Stomach smooth muscle (tissue), 2 donors: ENCODE measurements around the gene NEU1.
"Not testable (repeated sequence)": the region's sequence is repeated elsewhere in the genome, so short reads cannot be mapped to it uniquely, and the experiment has no call there.

ENCODE experiments used
- H3K27ac ChIP-seq: one replicate; pipeline ENCODE4 v1.7.0; 2013; ENCODE audit warnings: mild to moderate bottlenecking, low read length, inconsistent platforms
- H3K27me3 ChIP-seq, 2 donors: one replicate each; pipeline ENCODE4 v1.7.0; 2013; ENCODE audit warnings: low read length in 2 of 2; ENCODE audit not compliant: insufficient read depth in 2 of 2, control insufficient read depth in 1 of 2
- H3K36me3 ChIP-seq, 2 donors: one replicate each; pipeline ENCODE4 v1.7.0; 2013; ENCODE audit warnings: low read length in 2 of 2; ENCODE audit not compliant: control insufficient read depth in 2 of 2, insufficient read depth in 2 of 2
- H3K4me1 ChIP-seq: one replicate; pipeline ENCODE4 v1.7.0; 2013; ENCODE audit warnings: low read length; ENCODE audit not compliant: control insufficient read depth, insufficient read depth
- H3K4me3 ChIP-seq, 2 donors: one replicate each; pipeline ENCODE4 v1.7.0; 2013; ENCODE audit warnings: low read length in 2 of 2
- H3K9ac ChIP-seq, 2 donors: one replicate each; pipeline ENCODE4 v1.7.0; 2013; ENCODE audit warnings: low read length in 2 of 2, mild to moderate bottlenecking in 1 of 2
- H3K9me3 ChIP-seq, 2 donors: one replicate each; pipeline ENCODE4 v1.7.0; 2013; ENCODE audit warnings: low read length in 2 of 2; ENCODE audit not compliant: control insufficient read depth in 2 of 2
- donor health status: healthy.
- donor health status: Pancreatic carcinoma.

Gene NEU1

GRCh38 chr6:31827286-31828079 is 35.1 kb downstream of the NEU1 start, which contains the start of gene HSPA1B:
TSS of gene HSPA1B (plus strand) at chr6:31827738. CDS start at chr6:31827951, 213 bp downstream.
- Histone ChIP-seq H3K4me3 (peak within 1 kb of the TSS; percentile 83 to 84), H3K4me1 (peaks cover 31% of the 10 kb centered on the region), H3K27me3 (no peaks in the 10 kb centered on the region), H3K9ac (peak within 1 kb of the TSS; percentile 86 to 90), H3K27ac (peak within 1 kb of the TSS; percentile 97), H3K36me3 (no peaks in the 10 kb centered on the region), H3K9me3 (no peaks in the 10 kb centered on the region)

- peak overlapping the region; percentile 81 to 90 for H3K9ac ChIP-seq
- peak overlapping the region; percentile 97 for H3K27ac ChIP-seq
- peaks cover 32% of the 10 kb centered on the region for H3K4me1 ChIP-seq
- no peaks in the 10 kb centered on the region for H3K9me3 ChIP-seq
- H3K4me3 ChIP-seq, result peak overlapping the region; percentile 58 to 83
- no peaks in the 10 kb centered on the region for H3K36me3 ChIP-seq
- no peaks in the 10 kb centered on the region for H3K27me3 ChIP-seq
These were observed 35.8 kb downstream of the NEU1 start for GRCh38 chr6:31826793-31827285.

- Histone ChIP-seq H3K27ac (peak overlapping the region; percentile 97), H3K27me3 (no peaks in the 10 kb centered on the region), H3K9me3 (no peaks in the 10 kb centered on the region), H3K36me3 (no peaks in the 10 kb centered on the region), H3K4me3 (no peak overlapping the region), H3K9ac (no peak overlapping the region), H3K4me1 (peaks cover 29% of the 10 kb centered on the region)
These were observed 37.1 kb downstream of the NEU1 start for GRCh38 chr6:31825553-31825952.

- not testable (repeated sequence) for H3K36me3 ChIP-seq, H3K9me3 ChIP-seq, H3K27me3 ChIP-seq, H3K9ac ChIP-seq, H3K4me3 ChIP-seq
- H3K27ac ChIP-seq, result peak overlapping the region; percentile 99
- H3K4me1 ChIP-seq, result peaks cover 29% of the 10 kb centered on the region
These were observed 38.9 kb downstream of the NEU1 start for GRCh38 chr6:31823592-31824196.

- H3K4me1 ChIP-seq, result peaks cover 31% of the 10 kb centered on the region
- H3K36me3 ChIP-seq, result no peaks in the 10 kb centered on the region
- peaks cover 0 to 4% of the 10 kb centered on the region in 2 donors for H3K9me3 ChIP-seq
- peak overlapping the region; percentile 88 to 97 for H3K9ac ChIP-seq
- peak overlapping the region; percentile 99 for H3K27ac ChIP-seq
- H3K27me3 ChIP-seq, result no peaks in the 10 kb centered on the region
- peak overlapping the region; percentile 81 to 83 for H3K4me3 ChIP-seq
These were observed 40.4 kb downstream of the NEU1 start for GRCh38 chr6:31822036-31822821.

- peak overlapping the region; percentile 87 to 88 for H3K9ac ChIP-seq
- no peaks in the 10 kb centered on the region for H3K27me3 ChIP-seq
- H3K9me3 ChIP-seq, result peaks cover 0 to 4% of the 10 kb centered on the region in 2 donors
- peak overlapping the region; percentile 79 to 81 for H3K4me3 ChIP-seq
- peak overlapping the region; percentile 99 for H3K27ac ChIP-seq
- H3K4me1 ChIP-seq, result peaks cover 28% of the 10 kb centered on the region
- H3K36me3 ChIP-seq, result no peaks in the 10 kb centered on the region
These were observed 41.2 kb downstream of the NEU1 start for GRCh38 chr6:31821301-31822035.

- Histone ChIP-seq H3K4me1 (peaks cover 24% of the 10 kb centered on the region), H3K4me3 (peak overlapping the region in 1 of 2 donors; percentile 79)
- not testable (repeated sequence) for H3K36me3 ChIP-seq, H3K9ac ChIP-seq, H3K27ac ChIP-seq, H3K27me3 ChIP-seq, H3K9me3 ChIP-seq
These were observed 42.2 kb downstream of the NEU1 start for GRCh38 chr6:31820399-31820798.

GRCh38 chr6:31819871-31820299 is 42.7 kb downstream of the NEU1 start:
- peak overlapping the region in 1 of 2 donors; percentile 22 for H3K4me3 ChIP-seq

GRCh38 chr6:31817929-31818511 is 44.6 kb downstream of the NEU1 start:
- H3K9me3 ChIP-seq, H3K27me3 ChIP-seq, H3K36me3 ChIP-seq: not testable (repeated sequence)
- Histone ChIP-seq H3K4me1 (peaks cover 23% of the 10 kb centered on the region), H3K27ac (peak overlapping the region; percentile 58), H3K9ac (peak overlapping the region in 1 of 2 donors; percentile 36), H3K4me3 (peak overlapping the region; percentile 71 to 80)

More at GRCh38 chr6:31819871-31820299, 42.7 kb downstream of the NEU1 start:
- Histone ChIP-seq H3K27me3 (no peaks in the 10 kb centered on the region), H3K4me1 (peaks cover 24% of the 10 kb centered on the region), H3K9ac (no peak overlapping the region), H3K36me3 (no peaks in the 10 kb centered on the region), H3K9me3 (peaks cover 0 to 4% of the 10 kb centered on the region in 2 donors), H3K27ac (no peak overlapping the region)
